ENCODE measurements around the gene TMEM204.

The TMEM204 gene

DNA sequence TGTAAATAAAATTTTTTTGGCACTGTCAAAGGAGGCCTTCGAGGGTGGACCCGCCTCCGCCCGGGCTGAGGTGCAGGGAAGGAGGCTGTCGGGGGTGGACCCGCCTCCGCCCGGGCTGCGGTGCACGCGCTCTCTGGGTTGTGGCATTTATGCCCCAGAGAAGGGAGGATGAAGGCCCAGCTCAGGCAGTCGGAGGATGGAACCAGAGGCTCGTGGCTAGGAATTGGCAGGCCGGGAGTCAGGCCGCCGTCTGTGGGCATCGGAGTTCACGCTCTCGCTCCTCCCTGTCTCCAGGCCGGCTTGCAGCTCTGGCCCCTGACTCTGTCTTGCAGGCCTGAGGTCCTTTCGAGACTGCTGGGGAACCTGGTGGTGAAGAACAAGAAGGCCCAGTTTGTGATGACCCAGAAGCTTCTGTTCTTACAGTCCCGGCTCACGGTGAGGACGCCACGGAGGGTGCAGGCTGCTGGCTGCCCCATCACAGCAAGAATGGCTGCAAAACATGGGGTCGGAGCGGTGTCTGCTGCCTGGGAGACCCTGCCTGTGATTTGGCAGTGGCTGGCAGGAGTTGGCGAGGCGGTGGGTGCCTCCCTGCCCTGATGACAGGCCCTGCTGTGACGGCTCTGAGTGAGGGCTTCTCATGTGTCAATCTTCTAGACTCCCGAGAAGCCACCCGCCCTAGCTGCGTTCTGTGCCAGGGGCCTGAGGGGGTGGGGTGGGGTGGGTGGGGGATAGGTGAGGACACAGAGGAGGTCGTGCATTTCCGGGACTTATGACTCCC lies 34.4 kb upstream of the TMEM204 start:
- in situ Hi-C loops (cut with MboI; ENCODE audit: low sequenced_read_pairs), result no loop called here

DNA sequence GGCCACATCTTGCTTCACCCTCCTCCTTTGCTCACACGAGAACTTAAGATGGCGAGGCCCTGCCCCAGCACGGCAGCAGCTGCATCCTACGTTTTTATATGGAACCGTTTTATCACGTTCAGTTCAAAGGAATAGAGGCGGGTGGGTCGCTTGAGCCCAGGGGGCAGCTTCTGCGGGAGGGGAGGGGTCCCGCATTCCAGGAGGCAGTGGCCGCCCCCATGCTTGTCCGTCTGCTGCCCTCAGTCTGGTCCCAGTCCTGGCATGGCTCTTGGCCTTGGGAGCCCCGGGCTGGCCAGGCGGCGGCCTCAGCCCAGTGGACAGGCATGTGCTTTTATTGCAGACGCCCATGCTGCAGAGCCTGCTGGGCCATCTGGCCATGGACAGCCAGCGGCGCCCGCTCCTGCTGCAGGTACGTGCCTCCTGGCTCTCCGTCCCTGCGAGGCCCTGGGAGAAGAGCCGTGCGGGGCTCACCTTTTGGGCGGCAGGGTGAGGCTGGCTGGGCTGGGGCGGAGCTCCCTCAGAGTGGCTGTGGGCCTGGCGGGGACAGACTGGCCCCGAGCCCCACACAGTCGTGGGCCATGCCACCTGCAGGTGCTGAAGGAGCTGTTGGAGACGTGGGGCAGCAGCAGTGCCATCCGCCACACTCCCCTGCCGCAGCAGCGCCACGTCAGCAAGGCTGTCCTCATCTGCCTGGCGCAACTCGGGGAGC lies 33.6 kb upstream of the TMEM204 start:
- in situ Hi-C loops (cut with MboI; ENCODE audit: low sequenced_read_pairs), result no loop called here

DNA sequence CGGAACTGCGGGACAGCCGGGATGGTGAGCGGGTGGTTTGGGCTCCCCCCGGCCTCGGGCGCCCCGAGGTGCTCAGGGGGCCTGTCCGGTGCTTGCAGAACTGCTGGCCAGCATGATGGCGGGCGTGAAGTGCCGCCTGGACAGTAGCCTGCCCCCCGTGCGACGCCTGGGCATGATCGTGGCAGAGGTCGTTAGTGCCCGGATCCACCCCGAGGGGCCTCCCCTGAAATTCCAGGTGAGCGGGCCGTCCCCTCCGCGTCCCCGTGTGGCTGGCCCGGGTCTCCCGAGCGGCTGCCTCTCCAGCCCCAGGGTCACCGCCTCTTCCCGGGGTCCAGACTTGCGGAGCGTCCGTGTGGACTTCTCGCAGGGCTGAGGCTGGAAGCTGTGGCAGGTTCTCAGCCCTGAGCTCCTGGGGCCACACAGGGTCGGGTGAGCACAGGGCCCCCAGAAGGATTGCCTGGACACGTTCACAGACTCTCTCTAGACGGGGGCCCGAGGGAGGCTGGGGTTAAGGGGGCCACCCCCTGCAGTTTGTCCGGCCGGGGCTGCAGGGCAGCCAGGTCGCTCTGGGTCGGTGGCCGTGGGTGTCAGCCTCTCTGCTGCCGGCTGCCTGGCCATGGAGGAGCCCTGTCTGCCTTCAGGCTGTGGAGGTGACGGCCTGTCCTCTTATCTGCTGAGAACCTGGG lies 32.9 kb upstream of the TMEM204 start:
- in situ Hi-C loops (cut with MboI; ENCODE audit: low sequenced_read_pairs), result no loop called here

DNA sequence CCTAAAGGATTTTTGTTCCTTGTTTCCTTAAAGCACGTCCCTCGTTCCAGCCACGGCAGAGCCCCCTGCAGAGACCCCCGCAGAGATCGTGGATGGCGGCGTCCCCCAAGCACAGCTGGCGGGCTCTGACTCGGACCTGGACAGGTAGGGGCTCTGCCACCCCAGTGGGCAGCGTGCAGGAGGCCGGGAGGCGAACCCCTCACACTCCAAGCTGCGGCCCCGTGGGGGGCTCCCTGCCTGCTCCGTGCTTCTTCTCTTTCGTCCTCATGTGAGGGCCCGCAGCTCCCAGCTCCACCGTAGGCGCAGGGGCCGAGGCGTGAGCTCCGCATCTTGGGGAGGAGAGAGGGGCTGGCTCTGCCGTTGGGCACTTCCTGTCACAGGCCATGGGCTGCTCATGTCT lies 31.8 kb upstream of the TMEM204 start:
- in situ Hi-C loops (cut with MboI; ENCODE audit: low sequenced_read_pairs), result no loop called here

DNA sequence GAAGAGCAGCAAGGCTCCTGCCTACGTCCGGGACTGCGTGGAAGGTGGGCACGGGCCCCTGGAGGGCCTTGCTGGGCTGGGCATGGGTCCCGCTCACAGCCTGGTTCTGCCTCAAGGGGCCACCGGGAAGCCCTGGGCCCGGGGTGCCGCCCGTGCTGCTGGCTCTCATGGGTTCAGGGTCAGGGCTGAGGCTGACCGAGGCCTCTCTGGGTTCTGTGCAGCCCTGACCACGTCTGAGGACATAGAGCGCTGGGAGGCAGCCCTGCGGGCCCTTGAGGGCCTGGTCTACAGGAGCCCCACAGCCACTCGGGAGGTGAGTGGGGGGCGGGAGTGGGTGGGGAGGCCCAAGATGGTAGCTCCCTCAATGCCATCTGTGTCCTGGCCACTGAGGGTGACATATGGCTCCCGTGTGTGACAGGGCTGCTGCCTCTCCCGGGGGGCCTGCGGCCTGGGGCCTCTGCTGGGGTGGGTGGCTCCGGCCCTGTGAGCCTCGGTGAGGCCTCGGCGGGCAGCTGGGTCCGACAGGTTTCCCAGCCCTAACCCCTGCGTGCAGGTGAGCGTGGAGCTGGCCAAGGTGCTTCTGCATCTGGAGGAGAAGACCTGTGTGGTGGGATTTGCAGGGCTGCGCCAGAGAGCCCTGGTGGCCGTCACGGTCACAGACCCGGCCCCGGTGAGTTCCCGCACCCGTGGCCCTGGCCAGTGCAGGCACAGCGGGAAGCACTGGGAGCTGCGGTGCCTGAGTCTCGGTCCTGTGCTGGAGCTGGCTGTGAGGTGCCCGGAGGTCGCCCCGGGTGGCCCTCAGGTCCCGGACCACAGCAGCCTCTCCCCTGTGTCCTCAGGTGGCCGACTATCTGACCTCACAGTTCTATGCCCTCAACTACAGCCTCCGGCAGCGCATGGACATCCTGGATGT lies 31.1 kb upstream of the TMEM204 start:
- in situ Hi-C loops (cut with MboI; ENCODE audit: low sequenced_read_pairs), result no loop called here

DNA sequence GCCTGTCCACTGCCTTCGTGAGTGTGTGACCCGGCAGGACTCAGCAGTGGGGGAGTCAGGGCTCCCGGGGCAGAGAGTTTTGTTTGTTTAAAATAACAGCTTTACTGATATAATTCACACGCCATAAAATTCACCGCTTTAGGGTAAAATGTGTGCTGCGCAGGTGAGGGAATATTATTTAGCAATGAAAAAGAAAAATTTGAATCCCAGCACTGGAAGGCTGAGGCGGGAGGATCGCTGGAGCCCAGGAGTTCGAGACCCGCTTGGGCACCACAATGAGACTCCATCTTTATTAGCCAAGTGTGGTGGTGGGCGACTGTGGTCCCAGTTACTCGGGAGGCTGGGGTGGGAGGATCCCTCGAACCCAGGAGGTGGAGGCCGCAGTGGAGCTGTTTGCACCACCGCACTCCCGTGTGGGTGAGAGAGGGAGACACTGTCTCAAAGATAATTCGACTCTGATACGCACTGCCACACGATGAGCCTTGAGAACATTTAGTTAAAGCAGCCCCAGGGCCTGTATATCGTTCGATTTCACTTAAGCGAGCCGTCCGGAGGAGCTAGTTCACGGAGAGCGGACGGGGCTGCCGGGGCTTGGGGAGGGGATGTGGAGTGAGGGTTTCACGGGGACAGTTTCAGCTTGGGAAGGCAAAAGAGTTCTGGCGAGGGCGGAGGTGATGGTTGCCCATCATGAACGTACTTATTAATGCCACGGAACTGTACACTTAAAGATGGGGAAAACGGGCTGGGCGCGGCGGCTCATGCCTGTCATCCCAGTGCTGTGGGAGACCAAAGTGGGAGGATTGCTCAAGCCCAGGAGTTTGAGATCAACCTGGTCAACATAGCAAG lies 30.1 kb upstream of the TMEM204 start:
- in situ Hi-C loops (cut with MboI; ENCODE audit: low sequenced_read_pairs), result no loop called here

DNA sequence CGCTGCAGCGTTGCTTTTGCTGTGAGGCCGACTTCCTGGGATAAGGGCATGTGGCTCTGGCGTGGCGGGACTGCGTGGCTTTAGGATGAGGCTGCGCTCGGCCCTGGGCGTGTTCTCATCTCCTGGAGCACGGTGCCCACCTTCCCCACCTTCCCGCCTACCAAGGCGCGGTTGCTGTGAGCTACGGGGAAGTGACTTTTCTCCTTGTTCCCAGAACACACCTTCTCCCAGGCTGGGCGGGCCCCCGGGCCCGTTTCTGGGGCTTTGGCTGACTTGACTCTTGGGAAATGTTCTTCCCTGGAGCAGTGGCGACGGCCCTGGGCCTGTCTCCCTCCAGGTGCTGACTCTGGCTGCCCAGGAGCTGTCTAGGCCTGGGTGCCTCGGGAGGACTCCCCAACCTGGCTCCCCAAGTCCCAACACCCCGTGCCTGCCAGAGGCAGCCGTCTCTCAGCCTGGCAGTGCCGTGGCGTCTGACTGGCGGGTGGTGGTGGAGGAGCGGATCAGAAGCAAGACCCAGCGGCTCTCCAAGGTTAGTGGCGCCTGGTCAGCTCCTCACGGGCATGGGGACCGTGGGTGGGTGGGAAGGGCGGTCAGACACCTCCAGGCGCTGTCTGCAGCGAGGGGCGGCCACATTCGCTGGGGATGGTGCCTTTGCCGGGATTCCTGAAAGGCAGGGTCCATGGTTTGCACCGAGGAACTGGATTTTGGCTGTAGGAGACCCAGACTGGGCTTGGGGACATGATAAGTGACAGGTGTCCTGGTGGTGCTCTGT lies 28.2 kb upstream of the TMEM204 start:
- in situ Hi-C loops (cut with MboI; ENCODE audit: low sequenced_read_pairs), result no loop called here

DNA sequence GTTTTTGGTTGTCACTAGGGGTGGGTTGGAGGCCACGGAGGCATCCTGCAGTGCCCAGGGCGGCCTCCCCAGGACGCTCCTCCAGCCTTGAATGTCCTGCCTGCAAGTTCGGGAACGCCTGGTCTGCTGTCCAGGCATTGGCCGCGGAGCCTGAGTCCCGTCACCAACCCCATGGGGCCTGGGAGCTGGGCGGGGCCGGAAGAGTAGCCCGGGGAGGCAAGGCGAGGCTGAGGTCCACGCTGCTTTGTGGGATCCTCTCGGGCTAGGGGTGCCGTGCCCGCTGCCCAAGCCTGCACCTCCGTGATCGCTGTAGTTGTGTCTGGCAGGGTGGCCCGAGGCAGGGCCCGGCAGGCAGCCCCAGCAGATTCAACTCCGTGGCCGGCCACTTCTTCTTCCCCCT lies 27.6 kb upstream of the TMEM204 start:
- in situ Hi-C loops (cut with MboI; ENCODE audit: low sequenced_read_pairs), result no loop called here

DNA sequence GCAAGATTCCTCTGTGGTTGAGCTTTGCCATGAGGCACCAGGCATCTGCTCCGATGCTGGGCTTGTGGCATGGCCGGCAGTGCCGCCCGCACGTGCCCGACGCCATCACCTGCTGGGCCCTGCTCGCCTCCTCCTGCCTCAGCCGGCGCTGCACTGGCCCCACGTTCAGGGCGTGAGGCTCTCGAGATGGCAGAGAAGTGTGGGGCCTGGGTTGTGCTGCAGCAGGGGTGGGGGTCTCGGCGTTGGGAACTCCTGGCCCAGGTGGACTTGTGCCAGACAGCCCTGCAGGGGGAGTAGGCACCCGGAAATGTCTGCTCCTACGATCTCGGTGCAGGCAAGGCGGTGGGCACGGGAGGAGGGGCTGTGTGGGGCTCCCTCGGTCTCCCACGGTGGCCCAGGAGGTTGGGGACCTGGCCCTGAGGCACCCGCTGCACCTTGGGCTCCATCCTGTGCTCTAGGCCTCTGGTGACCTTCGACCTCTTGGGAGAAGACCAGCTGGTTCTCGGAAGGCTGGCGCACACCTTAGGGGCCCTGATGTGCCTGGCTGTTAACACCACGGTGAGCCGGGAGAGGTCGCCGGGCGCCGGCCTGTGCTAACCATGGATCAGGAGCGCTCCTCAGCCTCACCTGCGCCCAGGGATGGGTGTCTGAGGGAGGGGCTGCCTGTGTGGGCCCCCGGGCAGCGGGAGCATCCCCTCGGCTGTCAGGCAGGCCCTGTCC lies 26.8 kb upstream of the TMEM204 start:
- in situ Hi-C loops (cut with MboI; ENCODE audit: low sequenced_read_pairs), result no loop called here

DNA sequence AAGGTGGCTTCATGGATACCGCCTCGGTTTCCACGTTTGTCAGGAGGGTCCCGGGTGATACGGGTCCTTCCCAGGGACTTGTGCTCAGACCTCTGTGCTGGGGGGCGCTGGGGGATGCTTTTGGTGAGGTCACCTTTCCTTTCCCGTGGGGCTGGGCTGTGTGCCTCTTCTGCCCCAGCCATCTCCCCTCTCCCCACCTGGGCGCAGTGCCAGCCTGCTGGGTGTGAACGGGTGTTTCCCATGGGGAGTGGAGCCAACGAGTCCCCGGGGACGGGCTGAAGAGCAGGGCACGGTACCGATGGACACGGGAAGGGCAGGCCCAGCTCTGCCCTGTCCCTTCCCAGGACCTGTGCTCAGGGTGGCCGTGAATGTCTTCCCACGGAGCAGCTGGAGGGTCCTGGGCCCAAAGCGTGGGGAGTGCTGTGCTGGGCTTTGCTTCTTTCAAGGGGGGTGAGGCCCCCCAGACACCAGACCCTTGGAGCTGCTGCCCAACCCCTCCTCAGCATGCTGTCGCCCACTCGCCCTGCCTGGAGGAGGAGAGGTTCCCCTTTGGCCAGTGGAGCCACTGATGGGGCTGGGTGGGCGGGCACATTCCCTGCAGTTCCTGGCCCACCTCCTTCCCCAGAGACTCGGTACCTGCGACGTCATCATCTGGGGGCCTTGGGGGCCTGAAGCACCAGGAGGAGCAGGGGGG lies 24.8 kb upstream of the TMEM204 start:
- in situ Hi-C loops (cut with MboI; ENCODE audit: low sequenced_read_pairs), result no loop called here

DNA sequence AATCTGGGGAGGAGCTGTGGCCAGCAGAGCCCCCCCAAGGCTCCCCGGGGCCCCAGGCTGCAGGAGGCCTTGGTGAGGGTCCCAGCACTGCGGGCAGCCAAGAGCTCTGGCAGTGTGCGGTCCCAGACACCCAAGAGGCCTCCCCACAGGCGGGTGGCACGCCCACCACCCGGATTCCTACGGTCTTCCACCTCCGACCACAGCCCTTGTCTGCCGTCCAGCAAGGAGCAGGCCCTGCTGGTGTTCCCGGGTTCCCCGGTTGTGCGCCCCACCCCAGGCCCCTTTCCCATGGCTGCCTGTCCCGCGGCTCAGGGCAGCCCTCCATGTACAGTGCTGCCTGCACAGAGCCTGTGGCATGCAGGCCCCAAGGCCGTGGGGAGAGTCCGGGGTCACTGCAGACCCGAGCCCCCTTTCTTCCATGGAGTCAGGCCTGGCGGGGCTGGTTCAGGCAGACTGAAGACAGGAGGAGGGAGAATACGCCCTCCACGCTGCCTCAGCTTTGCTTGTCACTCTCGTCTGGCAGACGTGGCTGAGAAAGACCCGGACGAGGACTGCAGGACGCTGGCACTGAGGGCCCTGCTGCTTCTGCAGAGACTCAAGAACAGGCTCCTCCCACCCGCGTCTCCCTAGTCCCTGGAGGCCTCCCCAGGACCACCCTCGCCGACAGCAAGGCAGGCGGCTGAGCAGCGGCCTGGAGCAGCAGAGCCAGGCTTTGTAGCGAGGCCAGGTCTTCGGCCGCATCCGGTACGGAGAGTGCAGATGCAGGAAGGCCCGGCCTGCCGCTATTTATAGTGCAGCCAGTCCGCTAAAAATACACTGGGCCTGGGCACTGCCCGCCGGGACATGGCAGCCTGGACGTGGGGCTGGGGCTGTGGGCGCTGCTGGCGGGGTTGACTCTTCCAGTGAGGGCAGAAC lies 23.9 kb upstream of the TMEM204 start:
- in situ Hi-C loops (cut with MboI; ENCODE audit: low sequenced_read_pairs), result no loop called here

DNA sequence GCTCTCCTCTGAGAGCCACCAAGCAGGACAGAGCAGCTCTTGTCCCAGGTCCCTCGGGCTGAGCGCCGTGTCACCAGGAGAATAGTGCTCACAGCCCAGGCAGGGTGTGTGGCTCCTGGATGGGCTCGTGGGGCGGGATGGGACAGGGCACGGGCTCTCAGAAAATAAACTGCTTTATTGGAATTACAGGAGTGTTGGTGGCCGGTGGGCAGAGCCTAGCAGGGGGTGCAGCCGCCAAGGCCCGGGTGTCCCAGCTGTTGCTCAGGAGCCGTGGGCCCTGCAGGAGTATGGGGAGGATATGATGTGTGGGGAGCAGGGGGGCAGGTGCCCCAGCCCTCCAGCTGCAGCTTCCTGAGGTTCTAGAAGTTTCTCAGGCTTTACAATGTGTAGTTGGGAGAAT lies 23.2 kb upstream of the TMEM204 start:
- in situ Hi-C loops (cut with MboI; ENCODE audit: low sequenced_read_pairs), result no loop called here

DNA sequence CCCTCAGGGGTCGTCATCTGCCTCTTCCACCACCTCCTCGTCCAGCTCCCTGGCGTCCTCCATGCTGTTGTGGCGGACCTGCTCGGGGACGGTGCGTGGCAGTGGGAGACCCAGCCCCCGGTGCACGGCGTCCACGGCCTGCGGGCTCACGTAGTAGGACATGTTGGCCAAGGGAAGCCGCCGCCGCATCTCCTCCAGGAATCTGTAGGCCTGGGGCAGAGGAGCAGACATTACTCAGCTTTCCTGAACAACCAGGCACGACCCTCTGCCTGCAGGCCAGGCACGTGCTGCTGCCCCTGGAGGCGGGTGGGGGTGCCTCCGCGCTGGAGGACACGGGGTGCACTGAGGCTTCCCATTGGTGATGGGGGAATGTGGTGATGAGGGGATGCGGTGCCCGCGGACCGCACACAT lies 22.5 kb upstream of the TMEM204 start:
- in situ Hi-C loops (cut with MboI; ENCODE audit: low sequenced_read_pairs), result no loop called here

DNA sequence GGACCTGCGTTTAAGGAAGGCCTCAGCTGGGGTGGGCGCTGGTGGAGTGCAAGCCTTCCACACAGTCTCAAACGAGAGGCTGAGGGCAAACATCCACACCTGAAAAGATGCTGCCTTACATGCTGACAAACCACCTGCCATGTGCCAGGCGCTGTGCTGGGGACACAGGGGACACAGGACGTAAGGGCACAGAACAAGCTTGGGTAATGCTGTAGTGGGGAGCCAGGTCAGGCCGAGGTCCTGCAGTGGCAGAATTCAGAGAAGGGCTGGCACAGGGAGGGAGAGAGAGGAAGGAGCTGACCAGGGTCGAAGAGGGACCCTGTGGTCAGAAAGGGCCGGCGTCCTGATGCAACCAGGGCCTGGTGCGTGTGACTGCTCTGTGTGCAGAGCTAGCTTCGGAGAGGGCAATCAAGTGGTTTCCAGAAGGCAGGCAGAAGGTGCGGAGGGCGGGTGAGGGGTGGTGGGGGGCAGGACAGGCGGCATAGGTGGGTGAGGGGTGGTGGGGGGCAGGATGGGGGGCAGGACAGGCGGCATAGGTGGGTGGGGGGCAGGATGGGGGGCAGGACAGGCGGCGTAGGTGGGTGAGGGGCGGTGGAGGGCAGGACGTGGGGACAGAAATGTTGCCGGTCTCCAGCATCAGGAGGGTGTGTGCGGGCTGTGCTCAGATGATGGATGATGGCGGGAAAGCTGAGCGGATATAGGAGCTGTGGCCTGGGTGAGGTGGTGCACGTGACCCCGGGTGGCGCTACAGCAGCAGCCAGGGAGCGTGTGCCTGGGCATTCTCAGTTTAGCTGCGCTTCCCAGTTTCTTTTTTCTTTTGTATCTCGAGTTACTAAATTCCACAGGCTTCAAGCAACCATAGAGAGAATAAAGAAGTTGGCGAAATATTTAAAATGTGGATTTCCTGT lies 21.6 kb upstream of the TMEM204 start:
- in situ Hi-C loops (cut with MboI; ENCODE audit: low sequenced_read_pairs), result no loop called here

DNA sequence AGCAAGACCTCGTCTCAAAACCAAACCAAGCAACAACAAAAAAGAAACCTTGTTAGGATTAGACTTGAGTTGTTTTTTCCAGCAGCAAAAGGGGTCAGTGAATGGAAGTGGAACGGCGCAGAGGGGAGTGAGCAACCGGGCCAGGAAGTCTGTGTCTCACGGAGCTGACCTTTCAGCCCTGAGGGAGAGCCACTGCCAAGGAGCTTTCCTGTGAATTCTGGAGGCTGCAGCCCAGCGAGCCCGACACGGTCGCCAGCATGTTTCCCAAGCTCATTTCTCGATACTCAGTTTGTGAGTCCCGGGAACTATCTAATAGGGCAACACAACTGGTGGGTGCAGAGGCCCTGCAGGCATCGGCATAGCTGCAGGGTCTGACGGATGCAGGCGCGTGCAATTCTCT lies 20.7 kb upstream of the TMEM204 start:
- in situ Hi-C loops (cut with MboI; ENCODE audit: low sequenced_read_pairs), result no loop called here

DNA sequence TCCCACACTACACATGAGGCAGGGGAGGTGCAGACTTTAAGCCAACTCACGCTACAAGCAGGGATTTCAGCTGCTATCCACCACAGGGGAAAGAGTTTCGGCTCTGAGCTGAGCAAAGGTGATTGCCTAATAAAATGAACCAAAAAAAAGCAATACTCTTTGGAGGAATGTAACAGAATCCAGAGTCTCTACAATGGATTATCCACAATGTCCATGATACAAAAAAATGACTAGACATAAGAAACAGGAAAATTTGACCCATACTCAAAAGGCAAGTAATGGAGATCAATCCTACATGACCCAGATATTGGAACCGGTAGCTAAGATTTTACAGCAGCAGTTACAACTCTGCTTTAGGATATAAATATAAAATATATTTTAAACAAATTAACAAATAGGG lies 19.0 kb upstream of the TMEM204 start:
- in situ Hi-C loops (cut with MboI; ENCODE audit: low sequenced_read_pairs), result no loop called here

All from HL-60/S4 treated with phorbol 12-myristate 13-acetate at 8.2 ng/mL for 4 days and 3 days (cell line).